Ovary (tissue), 9 donors: ENCODE results near the gene HOPX. TPM values are rescaled to one million over a fixed set of nuclear protein-coding genes. Genes with fewer than 3 reads are reported as not detected.

Experiments
- DNase-seq, 5 donors: peaks; one replicate each; pipeline ENCODE4 v3.0.0-alpha.2; 2019 to 2020
- H3K27ac ChIP-seq, 2 donors: fragments of 200-600 bp; one replicate each; pipeline versions ENCODE4 v1.5.1 to v1.8.0; 2019 to 2022
- H3K27me3 ChIP-seq: fragments of 200-600 bp; one replicate; pipeline ENCODE4 v1.8.0; 2022
- H3K36me3 ChIP-seq: fragments of 200-600 bp; sonication (generic); one replicate; pipeline ENCODE4 v1.5.1; 2019
- H3K4me1 ChIP-seq: one replicate; pipeline ENCODE4 v1.8.1; 2013; ENCODE audit warnings: mild to moderate bottlenecking, moderate library complexity; ENCODE audit not compliant: insufficient read depth
- H3K4me3 ChIP-seq: fragments of 200-600 bp; sonication (generic); one replicate; pipeline ENCODE4 v1.5.1; 2017
- H3K9me3 ChIP-seq, 2 donors: fragments of 200-600 bp in 1 of 2; sonication (generic) in 1 of 2; one replicate each; pipeline versions ENCODE4 v1.5.1 to v1.8.1; 2013 to 2019; ENCODE audit warnings: mild to moderate bottlenecking in 1 of 2, moderate library complexity in 1 of 2
- EP300 ChIP-seq: sonication (generic); formaldehyde crosslinking; IDR thresholded peaks from one replicate; pipeline ENCODE4 v1.6.1; 2017; ENCODE audit warnings: antibody characterized with exemption
- POLR2A ChIP-seq: fragments of 450-650 bp; IDR thresholded peaks from one replicate; pipeline ENCODE4 v1.6.1; 2017; ENCODE audit warnings: antibody characterized with exemption, mild to moderate bottlenecking, moderate library complexity
- WGBS, 3 donors: extraction: QIAGEN DNeasy Blood & Tissue Kit in 1 of 3; methylation state at CpG; one replicate each; pipeline versions ENCODE4 v1.1.5 to v1.1.7; 2013 to 2017; 5-methylcytosine and 5-hydroxymethylcytosine counted together
- intact Hi-C, 4 donors: fragments of 100-400 bp; cut with DNase I; formaldehyde crosslinking; loops; one replicate each; pipeline versions ENCODE4 v1.11.0 to v1.15.1; 2022 to 2023
- polyA plus RNA-seq, 2 donors: library from polyadenylated mRNA; stranded (reverse); fragments of 200-250 nt in 1 of 2; fragments of 350-450 nt in 1 of 2; fragmentation: Illumina TruSeq in 1 of 2; extraction: RNeasy Lipid Tissue Mini Kit (QIAGEN cat#74804) in 1 of 2; gene quantifications; one replicate each; pipeline ENCODE4 v1.2.3, GENCODE V29; 2013 to 2014
- total RNA-seq, 7 donors: library from RNA; depleted of rRNA in 2 of 7; stranded (reverse); fragments of >200 nt in 2 of 7; fragmentation: NEBNext Ultra II Directional in 3 of 7; extraction: Animal tissue kit (Norgen Biotek cat#: 25700) in 3 of 7; gene quantifications; one replicate each; pipeline versions ENCODE4 v1.1.0 to v1.2.4, GENCODE V29; 2016 to 2023
- TF ChIP-seq, protein P1 (sequence below), 3 donors: fragments of 450-650 bp in 2 of 3; fragments of 200-600 bp in 1 of 3; IDR thresholded peaks; one replicate each; pipeline versions ENCODE4 v1.5.1 to v1.8.0; 2016 to 2022; ENCODE audit warnings: antibody characterized with exemption in 3 of 3, mild to moderate bottlenecking in 1 of 3
- donor health status: DM: no; HTN: no; CAD: no; lungs with moderate emphysema.
- donor health status: DM: no; HTN: no; CAD: no.
- donor health status: Bipolar disorder and iron deficiency.
- donor health status: DM: yes; HTN: yes; CAD: no.
- donor health status: DM: no; HTN: no; CAD: no.
- donor health status: DM: yes; HTN: yes; CAD: no.

Gene HOPX
- total and polyA plus RNA-seq, 9 donors, result 2.1 to 22.2 (median 8.8) TPM

- TF ChIP-seq, protein P1, sequence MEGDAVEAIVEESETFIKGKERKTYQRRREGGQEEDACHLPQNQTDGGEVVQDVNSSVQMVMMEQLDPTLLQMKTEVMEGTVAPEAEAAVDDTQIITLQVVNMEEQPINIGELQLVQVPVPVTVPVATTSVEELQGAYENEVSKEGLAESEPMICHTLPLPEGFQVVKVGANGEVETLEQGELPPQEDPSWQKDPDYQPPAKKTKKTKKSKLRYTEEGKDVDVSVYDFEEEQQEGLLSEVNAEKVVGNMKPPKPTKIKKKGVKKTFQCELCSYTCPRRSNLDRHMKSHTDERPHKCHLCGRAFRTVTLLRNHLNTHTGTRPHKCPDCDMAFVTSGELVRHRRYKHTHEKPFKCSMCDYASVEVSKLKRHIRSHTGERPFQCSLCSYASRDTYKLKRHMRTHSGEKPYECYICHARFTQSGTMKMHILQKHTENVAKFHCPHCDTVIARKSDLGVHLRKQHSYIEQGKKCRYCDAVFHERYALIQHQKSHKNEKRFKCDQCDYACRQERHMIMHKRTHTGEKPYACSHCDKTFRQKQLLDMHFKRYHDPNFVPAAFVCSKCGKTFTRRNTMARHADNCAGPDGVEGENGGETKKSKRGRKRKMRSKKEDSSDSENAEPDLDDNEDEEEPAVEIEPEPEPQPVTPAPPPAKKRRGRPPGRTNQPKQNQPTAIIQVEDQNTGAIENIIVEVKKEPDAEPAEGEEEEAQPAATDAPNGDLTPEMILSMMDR (IDR thresholded peaks at IDR 0.05), result no peak
- TF ChIP-seq POLR2A, result no peak
- TF ChIP-seq EP300, result no peak
These were observed 7.1 kb upstream of the HOPX start for GRCh38 chr4:56688094-56688647.

GRCh38 chr4:56686537-56687231 lies 5.6 kb upstream of the HOPX start:
- H3K4me1 ChIP-seq, result no peaks in the 10 kb centered on the region
- no peaks in the 10 kb centered on the region for H3K9me3 ChIP-seq
- intact Hi-C loops, result no loop called here
- no peak overlapping the region for H3K27ac ChIP-seq
- TF ChIP-seq POLR2A, result no peak
- TF ChIP-seq EP300, result no peak
- 80 to 89% (median 84%) methylated on average over 3 of the region's 3 CpGs for WGBS, 3 donors
- H3K4me3 ChIP-seq, result no peak overlapping the region
- no peak for DNase-seq
- no peaks in the 10 kb centered on the region for H3K36me3 ChIP-seq
- H3K27me3 ChIP-seq, result no peaks in the 10 kb centered on the region

More at GRCh38 chr4:56688094-56688647, 7.1 kb upstream of the HOPX start:
- Histone ChIP-seq H3K27ac (no peak overlapping the region), H3K4me1 (no peaks in the 10 kb centered on the region), H3K4me3 (no peak overlapping the region), H3K27me3 (no peaks in the 10 kb centered on the region), H3K9me3 (no peaks in the 10 kb centered on the region), H3K36me3 (no peaks in the 10 kb centered on the region)
- intact Hi-C loops, result no loop called here
- 82 to 95% (median 89%) methylated on average over 2 of the region's 2 CpGs for WGBS, 3 donors
- no peak for DNase-seq

GRCh38 chr4:56684320-56685050 lies 3.4 kb upstream of the HOPX start:
- TF ChIP-seq, protein P1 (IDR thresholded peaks at IDR 0.05), result no peak
- TF ChIP-seq EP300 (no peak), POLR2A (no peak)
- H3K27me3 ChIP-seq, result no peaks in the 10 kb centered on the region
- no peaks in the 10 kb centered on the region for H3K36me3 ChIP-seq
- no peak for DNase-seq
- no peak overlapping the region for H3K4me3 ChIP-seq
- intact Hi-C loops, result no loop called here
- WGBS, 3 donors, result 32 to 43% (median 40%) methylated on average over 4 of the region's 4 CpGs
- no peak overlapping the region for H3K27ac ChIP-seq
- H3K9me3 ChIP-seq, result no peaks in the 10 kb centered on the region
- H3K4me1 ChIP-seq, result peaks cover 3% of the 10 kb centered on the region

GRCh38 chr4:56683455-56683854 lies 2.4 kb upstream of the HOPX start:
- intact Hi-C loops, result no loop called here
- Histone ChIP-seq H3K9me3 (no peaks in the 10 kb centered on the region), H3K4me3 (no peak overlapping the region), H3K27me3 (no peaks in the 10 kb centered on the region), H3K27ac (no peak overlapping the region), H3K36me3 (no peaks in the 10 kb centered on the region), H3K4me1 (peaks cover 3% of the 10 kb centered on the region)
- TF ChIP-seq EP300, result no peak
- TF ChIP-seq, protein P1 (IDR thresholded peaks at IDR 0.05), result no peak
- no peak for TF ChIP-seq POLR2A
- 90 to 98% (median 92%) methylated on average over 2 of the region's 2 CpGs for WGBS, 3 donors
- DNase-seq, result no peak
